GM12865 (cell line): ENCODE data around the gene C1orf232.

Experiments
- DNase-seq: peaks from one replicate; pipeline ENCODE4 v3.0.0; 2010; ENCODE audit warnings: low read depth
- H3K4me3 ChIP-seq: 2 replicates; pipeline ENCODE4 v1.5.1; 2011; ENCODE audit warnings: mild to moderate bottlenecking, low read depth, low read length, control low read depth
- CTCF ChIP-seq: IDR thresholded peaks from 2 replicates; pipeline ENCODE4 v1.5.1; 2011; ENCODE audit warnings: low read length, control low read depth, low read depth, inconsistent platforms; ENCODE audit not compliant: insufficient read depth; ENCODE audit errors: missing control alignments

The C1orf232 gene

GRCh38 chr1:26168410-26169197 is at the start of gene C1orf232:
C1orf232 (minus strand) TSS chr1:26168963; CDS start chr1:26168499, 464 bp downstream.
- TF ChIP-seq CTCF: no peak
- H3K4me3 ChIP-seq: peak within 1 kb of the TSS; percentile 87
- no peak for DNase-seq

GRCh38 chr1:26215246-26215645 is 46.5 kb upstream of the C1orf232 start:
- DNase-seq: no peak
- TF ChIP-seq CTCF: no peak
- no peak overlapping the region for H3K4me3 ChIP-seq

- H3K4me3 ChIP-seq: no peak overlapping the region
- no peak for TF ChIP-seq CTCF
- DNase-seq: no peak
Observed at GRCh38 chr1:26213335-26213905, 44.7 kb upstream of the C1orf232 start.

GRCh38 chr1:26212726-26213125 is 44.0 kb upstream of the C1orf232 start:
- no peak for DNase-seq
- no peak overlapping the region for H3K4me3 ChIP-seq
- no peak for TF ChIP-seq CTCF

- no peak for DNase-seq
- TF ChIP-seq CTCF: no peak
- no peak overlapping the region for H3K4me3 ChIP-seq
Observed at GRCh38 chr1:26210147-26210870, 41.5 kb upstream of the C1orf232 start.

GRCh38 chr1:26203642-26204318 is 35.0 kb upstream of the C1orf232 start:
- H3K4me3 ChIP-seq: no peak overlapping the region
- no peak for DNase-seq
- TF ChIP-seq CTCF: no peak
